ENCODE results near the gene RANGRF. TPM values are rescaled to one million over a fixed set of nuclear protein-coding genes. Genes with fewer than 3 reads are reported as not detected.
"Not testable (repeated sequence)": the region's sequence is repeated elsewhere in the genome, so short reads cannot be mapped to it uniquely, and the experiment has no call there.

RANGRF gene
- 22.1 and 22.3 TPM in 2 replicates for total RNA-seq (2014; rRNA removed; shearing (Covaris generic); ENCODE audit: low replicate concordance)

GRCh38 chr17:8288336-8289102 is at the start of gene RANGRF:
TSS of gene RANGRF (plus strand) at chr17:8288670. CDS start at chr17:8288789, 119 bp downstream.
- no peaks in the 10 kb centered on the region for H3K27me3 ChIP-seq
- H3K9me3 ChIP-seq, result no peaks in the 10 kb centered on the region
- H3K36me3 ChIP-seq, result no peaks in the 10 kb centered on the region
- peak; percentile 86 for DNase-seq
- peak within 1 kb of the TSS; percentile 69 for H3K4me3 ChIP-seq

GRCh38 chr17:8243827-8244226 is 44.6 kb upstream of the RANGRF start:
- no peaks in the 10 kb centered on the region for H3K9me3 ChIP-seq
- no peak for DNase-seq
- peaks cover 21% of the 10 kb centered on the region for H3K36me3 ChIP-seq

GRCh38 chr17:8244768-8245167 is 43.7 kb upstream of the RANGRF start:
- H3K36me3 ChIP-seq, result peaks cover 18% of the 10 kb centered on the region
- no peak overlapping the region for H3K4me3 ChIP-seq
- H3K27me3 ChIP-seq, result no peaks in the 10 kb centered on the region
- DNase-seq, result no peak
- H3K9me3 ChIP-seq, result no peaks in the 10 kb centered on the region

More at GRCh38 chr17:8243827-8244226, 44.6 kb upstream of the RANGRF start:
- Histone ChIP-seq H3K27me3 (no peaks in the 10 kb centered on the region), H3K4me3 (no peak overlapping the region)

- Histone ChIP-seq H3K36me3 (peaks cover 27% of the 10 kb centered on the region), H3K27me3 (no peaks in the 10 kb centered on the region), H3K9me3 (no peaks in the 10 kb centered on the region), H3K4me3 (peak within 1 kb of the TSS; percentile 91)
- peak; percentile 97 for DNase-seq
Measured at GRCh38 chr17:8248751-8249607, 39.5 kb upstream of the RANGRF start, which contains the start of gene PFAS. TSS of gene PFAS (plus strand) at chr17:8249289. CDS start at chr17:8253938, 4,649 bp downstream.

GRCh38 chr17:8249621-8250500 is 38.6 kb upstream of the RANGRF start:
- Histone ChIP-seq H3K27me3 (no peaks in the 10 kb centered on the region), H3K36me3 (peaks cover 32% of the 10 kb centered on the region), H3K9me3 (no peaks in the 10 kb centered on the region), H3K4me3 (peak overlapping the region; percentile 91)
- no peak for DNase-seq

GRCh38 chr17:8251411-8251810 is 37.1 kb upstream of the RANGRF start:
- H3K9me3 ChIP-seq, H3K4me3 ChIP-seq, H3K27me3 ChIP-seq, DNase-seq: not testable (repeated sequence)
- peaks cover 43% of the 10 kb centered on the region for H3K36me3 ChIP-seq

GRCh38 chr17:8253801-8254200 is 34.7 kb upstream of the RANGRF start:
- DNase-seq, result no peak
- H3K4me3 ChIP-seq, result no peak overlapping the region

GRCh38 chr17:8254881-8255280 is 33.6 kb upstream of the RANGRF start:
- Histone ChIP-seq H3K36me3 (peaks cover 73% of the 10 kb centered on the region), H3K9me3 (no peaks in the 10 kb centered on the region), H3K4me3 (no peak overlapping the region), H3K27me3 (no peaks in the 10 kb centered on the region)
- DNase-seq, result no peak

More at GRCh38 chr17:8253801-8254200, 34.7 kb upstream of the RANGRF start:
- no peaks in the 10 kb centered on the region for H3K27me3 ChIP-seq
- peaks cover 64% of the 10 kb centered on the region for H3K36me3 ChIP-seq
- H3K9me3 ChIP-seq, result no peaks in the 10 kb centered on the region

- Histone ChIP-seq H3K4me3 (no peak overlapping the region), H3K36me3 (peaks cover 77% of the 10 kb centered on the region), H3K27me3 (no peaks in the 10 kb centered on the region), H3K9me3 (no peaks in the 10 kb centered on the region)
- no peak for DNase-seq
Measured at GRCh38 chr17:8255499-8255898, 33.0 kb upstream of the RANGRF start.

GRCh38 chr17:8256291-8256690 is 32.2 kb upstream of the RANGRF start:
- Histone ChIP-seq H3K36me3 (peaks cover 83% of the 10 kb centered on the region), H3K4me3 (no peak overlapping the region), H3K9me3 (no peaks in the 10 kb centered on the region), H3K27me3 (no peaks in the 10 kb centered on the region)
- DNase-seq, result no peak

- no peak for DNase-seq
- H3K9me3 ChIP-seq, result no peaks in the 10 kb centered on the region
- H3K36me3 ChIP-seq, result peaks cover 86% of the 10 kb centered on the region
- H3K27me3 ChIP-seq, result no peaks in the 10 kb centered on the region
- no peak overlapping the region for H3K4me3 ChIP-seq
Measured at GRCh38 chr17:8256691-8257090, 31.8 kb upstream of the RANGRF start.

GRCh38 chr17:8257801-8258200 is 30.7 kb upstream of the RANGRF start:
- Histone ChIP-seq H3K9me3 (no peaks in the 10 kb centered on the region), H3K27me3 (no peaks in the 10 kb centered on the region), H3K36me3 (peaks cover 92% of the 10 kb centered on the region), H3K4me3 (no peak overlapping the region)
- DNase-seq, result no peak

- peaks cover 85% of the 10 kb centered on the region for H3K36me3 ChIP-seq
- DNase-seq, result no peak
Measured at GRCh38 chr17:8264320-8264719, 24.1 kb upstream of the RANGRF start.

GRCh38 chr17:8264836-8265542 is 23.5 kb upstream of the RANGRF start:
- Histone ChIP-seq H3K9me3 (no peaks in the 10 kb centered on the region), H3K36me3 (peaks cover 82% of the 10 kb centered on the region), H3K27me3 (no peaks in the 10 kb centered on the region), H3K4me3 (no peak overlapping the region)
- DNase-seq, result no peak

More at GRCh38 chr17:8264320-8264719, 24.1 kb upstream of the RANGRF start:
- Histone ChIP-seq H3K4me3 (no peak overlapping the region), H3K9me3 (no peaks in the 10 kb centered on the region), H3K27me3 (no peaks in the 10 kb centered on the region)

GRCh38 chr17:8266648-8267479 is 21.6 kb upstream of the RANGRF start:
- Histone ChIP-seq H3K9me3 (no peaks in the 10 kb centered on the region), H3K27me3 (no peaks in the 10 kb centered on the region), H3K4me3 (no peak overlapping the region), H3K36me3 (peaks cover 76% of the 10 kb centered on the region)
- no peak for DNase-seq
